ENCODE data around the gene MTRF1.

- TF ChIP-seq CTCF (IDR thresholded peaks at IDR 0.05) (no peak), POLR2A (IDR thresholded peaks at IDR 0.05) (no peak)
Observed at GRCh38 chr13:41311406-41312175, 48.2 kb upstream of the MTRF1 start.
